Suppressor macrophage treated with lipopolysaccharide for 1 hour (primary cell): ENCODE measurements around the gene DPYD.

ENCODE experiments used
- DNase-seq, 3 donors: peaks; one replicate each; pipeline ENCODE4 v3.0.0-alpha.2; 2020 to 2022

DPYD gene

GRCh38 chr1:97123717-97124431 is 797.0 kb downstream of the DPYD start:
- peak; percentile 64 to 73 (median 66) for DNase-seq

- no peak for DNase-seq
These were observed 800.0 kb downstream of the DPYD start for GRCh38 chr1:97120806-97121205.

- no peak for DNase-seq
These were observed 801.3 kb downstream of the DPYD start for GRCh38 chr1:97119260-97120158.

GRCh38 chr1:97114842-97115241 is 806.0 kb downstream of the DPYD start:
- no peak for DNase-seq

GRCh38 chr1:97112442-97112841 is 808.4 kb downstream of the DPYD start:
- no peak for DNase-seq

GRCh38 chr1:97108179-97108578 is 812.7 kb downstream of the DPYD start:
- no peak for DNase-seq

GRCh38 chr1:97105531-97105930 is 815.3 kb downstream of the DPYD start:
- no peak for DNase-seq

GRCh38 chr1:97101509-97101908 is 819.3 kb downstream of the DPYD start:
- no peak for DNase-seq

GRCh38 chr1:97097404-97097925 is 823.4 kb downstream of the DPYD start:
- DNase-seq = no peak

GRCh38 chr1:97095764-97096163 is 825.1 kb downstream of the DPYD start:
- no peak for DNase-seq

GRCh38 chr1:97094247-97094972 is 826.4 kb downstream of the DPYD start:
- no peak for DNase-seq

GRCh38 chr1:97093741-97094140 is 827.1 kb downstream of the DPYD start:
- DNase-seq = no peak

GRCh38 chr1:97092824-97093223 is 828.0 kb downstream of the DPYD start:
- DNase-seq = no peak

GRCh38 chr1:97091679-97092078 is 829.2 kb downstream of the DPYD start:
- DNase-seq = no peak

GRCh38 chr1:97091263-97091662 is 829.6 kb downstream of the DPYD start:
- DNase-seq = no peak

- no peak for DNase-seq
These were observed 830.1 kb downstream of the DPYD start for GRCh38 chr1:97090725-97091124.

- no peak for DNase-seq
These were observed 831.7 kb downstream of the DPYD start for GRCh38 chr1:97089173-97089572.

GRCh38 chr1:97088391-97088790 is 832.4 kb downstream of the DPYD start:
- DNase-seq = no peak

- no peak for DNase-seq
These were observed 836.3 kb downstream of the DPYD start for GRCh38 chr1:97084546-97084945.

- DNase-seq = no peak
These were observed 838.5 kb downstream of the DPYD start for GRCh38 chr1:97082160-97082848.

- DNase-seq = no peak
These were observed 842.0 kb downstream of the DPYD start for GRCh38 chr1:97078872-97079271.

- no peak for DNase-seq
These were observed 843.6 kb downstream of the DPYD start for GRCh38 chr1:97077221-97077620.

- peak in 1 of 3 donors; percentile 15 for DNase-seq
These were observed 846.1 kb downstream of the DPYD start for GRCh38 chr1:97074771-97075170.
